ENCODE data around the gene FRMPD2. TPM values are rescaled to one million over a fixed set of nuclear protein-coding genes. Genes with fewer than 3 reads are reported as not detected.

FRMPD2 gene
- total RNA-seq, 1 experiment from 2014 or later, result 0.30 TPM

DNA sequence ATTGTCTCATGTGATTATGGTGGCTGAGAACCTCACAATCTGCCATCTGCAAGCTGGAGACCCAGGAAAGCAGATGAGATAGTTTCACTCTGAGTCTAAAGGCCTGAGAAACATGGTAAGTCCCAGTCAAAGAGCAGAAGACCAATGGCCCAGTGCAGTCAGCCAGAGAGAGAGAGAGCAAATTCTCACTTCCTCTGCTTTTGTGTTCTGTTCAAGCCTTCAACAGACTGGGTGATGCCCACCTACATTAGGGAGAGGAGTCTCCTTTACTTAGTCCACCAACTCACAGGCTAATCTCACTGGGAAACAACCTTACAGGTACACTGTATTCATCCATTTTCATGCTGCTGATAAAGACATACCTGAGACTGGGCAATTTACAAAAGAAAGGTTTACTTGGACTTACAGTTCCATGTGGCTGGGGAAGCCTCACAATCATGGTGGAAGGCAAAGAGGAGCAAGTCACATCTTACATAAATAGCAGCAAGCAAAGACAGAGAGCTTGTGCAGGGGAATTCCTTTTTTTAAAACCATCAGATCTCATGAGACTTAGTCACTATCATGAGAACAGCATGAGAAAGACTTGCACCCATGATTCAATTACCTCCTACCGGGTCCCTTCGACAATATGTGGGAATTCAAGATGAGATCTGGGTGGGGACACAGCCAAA, 4.7 kb upstream of the FRMPD2 start:
- no peak overlapping the region for H3K9ac ChIP-seq (ENCODE audit: low read length)
- CTCF ChIA-PET, result no interaction called here
- no peaks in the 10 kb centered on the region for H3K27me3 ChIP-seq (ENCODE audit: insufficient read depth, low read length)
- H3K4me2 ChIP-seq (ENCODE audit: low read length), result no peak overlapping the region
- no TSS peak for BruUV-seq (replicated peaks)
- H3K9me3 ChIP-seq (ENCODE audit: control insufficient read depth in 1 of 2, insufficient read depth in 1 of 2, low read depth in 1 of 2, low read length in 2 of 2), result peaks cover 0 to 4% of the 10 kb centered on the region in 2 experiments; a peak in 1 of 4 replicates
- intact Hi-C loops (cut with micrococcal nuclease), result no loop called here
- POLR2A ChIA-PET, result no interaction called here
- RAD21 ChIA-PET (ENCODE audit: low non-redundant PET in 1 of 2, low total read pairs in 2 of 2, uncharacterized antibody in 2 of 2, unreplicated experiment in 2 of 2), result no interaction called here
- H3K36me3 ChIP-seq (ENCODE audit: control insufficient read depth in 1 of 2, insufficient read depth in 2 of 2, low read length in 2 of 2), result no peaks in the 10 kb centered on the region
- DNase-seq (ENCODE audit: low read depth, low spot score) (no peak), ATAC-seq (no peak)
- TF ChIP-seq SIN3A (IDR thresholded peaks at IDR 0.05; ENCODE audit: low read depth), result no peak
- H3K4me1 ChIP-seq (ENCODE audit: control insufficient read depth in 1 of 2, insufficient read depth in 2 of 2, low read length in 2 of 2), result no peaks in the 10 kb centered on the region
- H4K20me1 ChIP-seq (ENCODE audit: insufficient read depth), result no peaks in the 10 kb centered on the region
- no peak overlapping the region for H3K4me3 ChIP-seq (replicated peaks in 1 of 2; ENCODE audit: low read depth in 1 of 2, low read length in 2 of 2)
- H3K79me2 ChIP-seq (ENCODE audit: insufficient read depth, low read length), result no peaks in the 10 kb centered on the region
- no peaks in the 10 kb centered on the region for H3K9me2 ChIP-seq (ENCODE audit: insufficient read depth)
- no peak overlapping the region for H3K27ac ChIP-seq (ENCODE audit: low read depth, low read length)
- no peak overlapping the region for H2AFZ ChIP-seq (ENCODE audit: low read depth, low read length, poor library complexity, severe bottlenecking)

GRCh38 chr10:48277093-48277492, 2.6 kb upstream of the FRMPD2 start:
- no peak overlapping the region for H3K4me3 ChIP-seq (replicated peaks in 1 of 2; ENCODE audit: low read depth in 1 of 2, low read length in 2 of 2)
- intact Hi-C loops (cut with micrococcal nuclease), result no loop called here
- H3K79me2 ChIP-seq (ENCODE audit: insufficient read depth, low read length), result no peaks in the 10 kb centered on the region
- POLR2A ChIA-PET, result no interaction called here
- no peaks in the 10 kb centered on the region for H3K4me1 ChIP-seq (ENCODE audit: control insufficient read depth in 1 of 2, insufficient read depth in 2 of 2, low read length in 2 of 2)
- ATAC-seq (no peak), DNase-seq (ENCODE audit: low read depth, low spot score) (no peak)
- no peaks in the 10 kb centered on the region for H3K36me3 ChIP-seq (ENCODE audit: control insufficient read depth in 1 of 2, insufficient read depth in 2 of 2, low read length in 2 of 2)
- CTCF ChIA-PET, result no interaction called here
- RAD21 ChIA-PET (ENCODE audit: low non-redundant PET in 1 of 2, low total read pairs in 2 of 2, uncharacterized antibody in 2 of 2, unreplicated experiment in 2 of 2), result no interaction called here
- no peaks in the 10 kb centered on the region for H4K20me1 ChIP-seq (ENCODE audit: insufficient read depth)
- H3K4me2 ChIP-seq (ENCODE audit: low read length), result no peak overlapping the region
- BruUV-seq (replicated peaks), result no TSS peak
- no peak overlapping the region for H2AFZ ChIP-seq (ENCODE audit: low read depth, low read length, poor library complexity, severe bottlenecking)
- no peak overlapping the region for H3K27ac ChIP-seq (ENCODE audit: low read depth, low read length)
- H3K27me3 ChIP-seq (ENCODE audit: insufficient read depth, low read length), result no peaks in the 10 kb centered on the region
- TF ChIP-seq ZFX (IDR thresholded peaks at IDR 0.05) (no peak), FOSL1 (IDR thresholded peaks at IDR 0.05; ENCODE audit: low read depth) (no peak), CEBPB (IDR thresholded peaks at IDR 0.05; ENCODE audit: low read depth) (no peak), RAD21 (IDR thresholded peaks at IDR 0.05; ENCODE audit: low read depth) (no peak), YY1 (IDR thresholded peaks at IDR 0.05; ENCODE audit: extremely low read depth, insufficient replicate concordance, low read depth, low read length) (no peak), TCF7L2 (IDR thresholded peaks at IDR 0.05; ENCODE audit: borderline replicate concordance, extremely low read depth, insufficient read depth, insufficient read length) (no peak), POLR2A (IDR thresholded peaks at IDR 0.05; ENCODE audit: borderline replicate concordance, extremely low read depth, insufficient read depth, insufficient read length) (no peak), SIN3A (IDR thresholded peaks at IDR 0.05; ENCODE audit: low read depth) (no peak), CTCF (IDR thresholded peaks at IDR 0.05 in 2 of 3, conservative IDR thresholded peaks at IDR 0.05 in 1 of 3; ENCODE audit: borderline replicate concordance in 1 of 3, insufficient read depth in 1 of 3, low read depth in 2 of 3, low read length in 2 of 3) (no peak), ZNF274 (IDR thresholded peaks at IDR 0.05; ENCODE audit: low read depth, low read length) (no peak), JUND (IDR thresholded peaks at IDR 0.05) (no peak), SP1 (IDR thresholded peaks at IDR 0.05; ENCODE audit: low read depth) (no peak), ELF1 (IDR thresholded peaks at IDR 0.05; ENCODE audit: borderline replicate concordance, low read depth) (no peak), EGR1 (IDR thresholded peaks at IDR 0.05; ENCODE audit: low read depth) (no peak)
- TF ChIP-seq, protein P1, sequence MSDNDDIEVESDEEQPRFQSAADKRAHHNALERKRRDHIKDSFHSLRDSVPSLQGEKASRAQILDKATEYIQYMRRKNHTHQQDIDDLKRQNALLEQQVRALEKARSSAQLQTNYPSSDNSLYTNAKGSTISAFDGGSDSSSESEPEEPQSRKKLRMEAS (IDR thresholded peaks at IDR 0.05), result no peak
- no peaks in the 10 kb centered on the region for H3K9me2 ChIP-seq (ENCODE audit: insufficient read depth)
- H3K9ac ChIP-seq (ENCODE audit: low read length), result no peak overlapping the region
- no peaks in the 10 kb centered on the region for H3K9me3 ChIP-seq (ENCODE audit: control insufficient read depth in 1 of 2, insufficient read depth in 1 of 2, low read depth in 1 of 2, low read length in 2 of 2)
